GM12891 (cell line): ENCODE measurements around the gene PLEKHF1.

Experiments
- POLR2A ChIP-seq: IDR thresholded peaks from 2 replicates; pipeline ENCODE4 v1.6.1; 2011; ENCODE audit warnings: low read depth, low read length, control low read depth
- POLR2AphosphoS5 ChIP-seq: IDR thresholded peaks from 2 replicates; pipeline ENCODE4 v1.6.1; 2011; ENCODE audit warnings: low read depth, low read length, control low read depth

GRCh38 chr19:29665826-29666577 lies 741 bp downstream of the PLEKHF1 start:
- no peak for TF ChIP-seq POLR2A
- no peak for TF ChIP-seq POLR2AphosphoS5
